ENCODE measurements around the gene C16orf82.

DNA sequence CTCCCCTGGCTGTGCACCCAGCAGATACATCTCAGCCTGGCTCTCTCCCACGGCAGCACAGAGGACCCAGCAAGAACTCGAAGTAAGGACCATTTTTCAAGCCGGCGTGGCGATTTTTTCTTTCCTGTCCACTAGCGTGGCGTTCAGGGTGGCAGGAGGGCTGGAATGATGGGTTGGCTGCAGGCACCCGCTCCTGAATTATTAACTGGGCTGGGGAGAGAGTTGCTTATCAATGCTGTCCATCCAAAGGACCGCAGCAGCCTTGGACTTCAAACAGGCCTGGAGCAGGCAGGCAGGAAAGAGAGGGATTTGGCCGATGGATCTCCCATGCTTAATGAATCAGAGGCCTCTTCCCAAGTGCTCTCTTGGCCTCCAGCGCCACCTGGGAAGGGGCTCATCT is 7.0 kb downstream of the C16orf82 start:
- TF ChIP-seq, protein P1, sequence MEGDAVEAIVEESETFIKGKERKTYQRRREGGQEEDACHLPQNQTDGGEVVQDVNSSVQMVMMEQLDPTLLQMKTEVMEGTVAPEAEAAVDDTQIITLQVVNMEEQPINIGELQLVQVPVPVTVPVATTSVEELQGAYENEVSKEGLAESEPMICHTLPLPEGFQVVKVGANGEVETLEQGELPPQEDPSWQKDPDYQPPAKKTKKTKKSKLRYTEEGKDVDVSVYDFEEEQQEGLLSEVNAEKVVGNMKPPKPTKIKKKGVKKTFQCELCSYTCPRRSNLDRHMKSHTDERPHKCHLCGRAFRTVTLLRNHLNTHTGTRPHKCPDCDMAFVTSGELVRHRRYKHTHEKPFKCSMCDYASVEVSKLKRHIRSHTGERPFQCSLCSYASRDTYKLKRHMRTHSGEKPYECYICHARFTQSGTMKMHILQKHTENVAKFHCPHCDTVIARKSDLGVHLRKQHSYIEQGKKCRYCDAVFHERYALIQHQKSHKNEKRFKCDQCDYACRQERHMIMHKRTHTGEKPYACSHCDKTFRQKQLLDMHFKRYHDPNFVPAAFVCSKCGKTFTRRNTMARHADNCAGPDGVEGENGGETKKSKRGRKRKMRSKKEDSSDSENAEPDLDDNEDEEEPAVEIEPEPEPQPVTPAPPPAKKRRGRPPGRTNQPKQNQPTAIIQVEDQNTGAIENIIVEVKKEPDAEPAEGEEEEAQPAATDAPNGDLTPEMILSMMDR (IDR thresholded peaks at IDR 0.05; ENCODE audit: borderline replicate concordance, extremely low read depth, low read length, poor library complexity, severe bottlenecking) = no peak
- TF ChIP-seq EZH2 (IDR thresholded peaks at IDR 0.05; ENCODE audit: borderline replicate concordance, low read depth, low read length, severe bottlenecking) = no peak

Data from DND-41 (cell line).